ENCODE results near the gene MKX. TPM values are rescaled to one million over a fixed set of nuclear protein-coding genes. Genes with fewer than 3 reads are reported as not detected.

MKX gene
- total RNA-seq, 4 donors from 2014 or later = 0.63 to 1.2 (median 1.0) TPM

GRCh38 chr10:27723436-27723835 lies 22.2 kb downstream of the MKX start:
- TF ChIP-seq POLR2A (IDR thresholded peaks at IDR 0.05) (no peak), EP300 (IDR thresholded peaks at IDR 0.05) (no peak)
- TF ChIP-seq, protein P1, sequence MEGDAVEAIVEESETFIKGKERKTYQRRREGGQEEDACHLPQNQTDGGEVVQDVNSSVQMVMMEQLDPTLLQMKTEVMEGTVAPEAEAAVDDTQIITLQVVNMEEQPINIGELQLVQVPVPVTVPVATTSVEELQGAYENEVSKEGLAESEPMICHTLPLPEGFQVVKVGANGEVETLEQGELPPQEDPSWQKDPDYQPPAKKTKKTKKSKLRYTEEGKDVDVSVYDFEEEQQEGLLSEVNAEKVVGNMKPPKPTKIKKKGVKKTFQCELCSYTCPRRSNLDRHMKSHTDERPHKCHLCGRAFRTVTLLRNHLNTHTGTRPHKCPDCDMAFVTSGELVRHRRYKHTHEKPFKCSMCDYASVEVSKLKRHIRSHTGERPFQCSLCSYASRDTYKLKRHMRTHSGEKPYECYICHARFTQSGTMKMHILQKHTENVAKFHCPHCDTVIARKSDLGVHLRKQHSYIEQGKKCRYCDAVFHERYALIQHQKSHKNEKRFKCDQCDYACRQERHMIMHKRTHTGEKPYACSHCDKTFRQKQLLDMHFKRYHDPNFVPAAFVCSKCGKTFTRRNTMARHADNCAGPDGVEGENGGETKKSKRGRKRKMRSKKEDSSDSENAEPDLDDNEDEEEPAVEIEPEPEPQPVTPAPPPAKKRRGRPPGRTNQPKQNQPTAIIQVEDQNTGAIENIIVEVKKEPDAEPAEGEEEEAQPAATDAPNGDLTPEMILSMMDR (IDR thresholded peaks at IDR 0.05) = no peak
- no peaks in the 10 kb centered on the region for H3K4me1 ChIP-seq

DNA sequence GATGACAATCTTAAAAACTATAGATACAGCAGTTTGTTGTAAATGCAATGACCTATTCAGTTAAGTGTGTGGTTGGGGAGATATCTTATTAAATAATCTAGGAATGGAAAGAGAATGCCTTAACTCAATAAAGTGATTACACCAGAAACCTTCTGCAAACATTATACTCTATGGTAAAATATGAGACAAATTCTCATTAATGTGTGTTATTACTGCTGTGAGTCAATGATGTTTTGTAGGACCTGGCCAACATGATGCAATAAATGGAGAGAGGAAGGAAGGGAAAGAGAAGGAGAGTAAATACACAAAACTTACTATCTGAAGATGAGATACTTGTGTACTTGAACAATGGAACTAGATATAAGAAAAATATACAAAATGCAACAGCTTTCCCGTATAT lies 25.1 kb downstream of the MKX start:
- H3K4me1 ChIP-seq = no peaks in the 10 kb centered on the region
- no peak overlapping the region for H3K4me3 ChIP-seq
- no peak for TF ChIP-seq POLR2A (IDR thresholded peaks at IDR 0.05)
- TF ChIP-seq, protein P1 (IDR thresholded peaks at IDR 0.05) = no peak
- TF ChIP-seq EP300 (IDR thresholded peaks at IDR 0.05) = no peak
- no peaks in the 10 kb centered on the region for H3K9me3 ChIP-seq
- H3K36me3 ChIP-seq = no peaks in the 10 kb centered on the region
- no peak for DNase-seq (ENCODE audit: low spot score in 2 of 2)
- H3K27me3 ChIP-seq = peaks cover 0 to 3% of the 10 kb centered on the region in 2 donors
- H3K27ac ChIP-seq = no peak overlapping the region
- WGBS, 2 donors = 94 to 96% methylated on average over 1 of the region's 1 CpG

More at GRCh38 chr10:27723436-27723835, 22.2 kb downstream of the MKX start:
- Histone ChIP-seq H3K36me3 (no peaks in the 10 kb centered on the region), H3K27ac (no peak overlapping the region), H3K9me3 (no peaks in the 10 kb centered on the region), H3K4me3 (no peak overlapping the region), H3K27me3 (no peaks in the 10 kb centered on the region)
- DNase-seq (ENCODE audit: low spot score in 2 of 2) = no peak

DNA sequence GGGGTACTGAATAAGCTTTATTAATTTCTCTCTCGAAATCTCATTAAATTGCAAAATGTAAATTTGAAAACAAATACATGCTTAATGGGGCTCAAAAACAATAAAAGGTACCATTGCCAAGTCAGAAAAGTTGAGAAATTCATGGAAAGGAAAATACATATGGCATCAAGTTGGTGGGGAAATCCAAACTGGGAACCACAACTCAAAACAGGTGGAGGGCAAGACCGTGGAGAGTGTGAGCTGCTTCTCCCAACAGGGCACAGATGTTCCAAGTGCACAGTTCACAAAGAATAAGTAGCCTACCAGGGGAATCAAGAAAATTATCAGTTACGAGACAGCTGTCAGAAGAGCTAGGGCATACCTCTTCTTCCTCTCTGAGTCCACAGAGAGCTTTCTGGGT lies 26.6 kb downstream of the MKX start:
- Histone ChIP-seq H3K27ac (no peak overlapping the region), H3K9me3 (no peaks in the 10 kb centered on the region), H3K36me3 (no peaks in the 10 kb centered on the region), H3K4me1 (no peaks in the 10 kb centered on the region), H3K4me3 (no peak overlapping the region), H3K27me3 (peaks cover 0 to 3% of the 10 kb centered on the region in 2 donors)
- WGBS, 2 donors = 77 to 86% methylated on average over 3 of the region's 3 CpGs
- TF ChIP-seq, protein P1 (IDR thresholded peaks at IDR 0.05) = no peak
- TF ChIP-seq POLR2A (IDR thresholded peaks at IDR 0.05) (no peak), EP300 (IDR thresholded peaks at IDR 0.05) (no peak)
- no peak for DNase-seq (ENCODE audit: low spot score in 2 of 2)

- TF ChIP-seq, protein P1 (IDR thresholded peaks at IDR 0.05) = no peak
- TF ChIP-seq EP300 (IDR thresholded peaks at IDR 0.05) = no peak
- TF ChIP-seq POLR2A (IDR thresholded peaks at IDR 0.05) = no peak
Observed at GRCh38 chr10:27717861-27718260, 27.8 kb downstream of the MKX start.

DNA sequence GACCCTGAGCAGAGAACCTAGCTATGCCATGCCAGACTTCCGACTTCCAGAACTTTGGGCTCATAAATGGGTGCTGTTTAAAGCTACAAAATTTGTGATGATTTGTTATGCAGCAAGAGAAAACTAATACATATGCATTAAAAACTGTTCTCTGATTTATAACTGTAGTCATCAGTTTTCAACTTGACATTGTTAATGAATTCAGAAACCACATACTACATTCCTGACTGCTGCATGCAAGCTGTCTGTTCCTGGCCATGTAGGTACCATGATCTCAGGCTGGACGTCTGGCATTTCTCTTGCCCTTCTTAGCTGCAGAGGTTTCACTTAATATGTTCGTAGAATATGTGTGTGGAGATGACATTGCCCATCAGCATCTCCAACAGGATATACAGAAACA lies 28.4 kb downstream of the MKX start:
- H3K4me3 ChIP-seq = no peak overlapping the region
- no peaks in the 10 kb centered on the region for H3K4me1 ChIP-seq
- H3K36me3 ChIP-seq = no peaks in the 10 kb centered on the region
- H3K27ac ChIP-seq = no peak overlapping the region
- H3K27me3 ChIP-seq = peaks cover 0 to 3% of the 10 kb centered on the region in 2 donors
- DNase-seq (ENCODE audit: low spot score in 2 of 2) = no peak
- no peaks in the 10 kb centered on the region for H3K9me3 ChIP-seq
- WGBS, 2 donors = 89% methylated on average over 3 of the region's 3 CpGs
- TF ChIP-seq POLR2A (IDR thresholded peaks at IDR 0.05) = no peak
- no peak for TF ChIP-seq EP300 (IDR thresholded peaks at IDR 0.05)
- TF ChIP-seq, protein P1 (IDR thresholded peaks at IDR 0.05) = no peak

More at GRCh38 chr10:27717861-27718260, 27.8 kb downstream of the MKX start:
- Histone ChIP-seq H3K4me1 (no peaks in the 10 kb centered on the region), H3K27ac (no peak overlapping the region), H3K27me3 (peaks cover 0 to 3% of the 10 kb centered on the region in 2 donors), H3K36me3 (no peaks in the 10 kb centered on the region), H3K4me3 (no peak overlapping the region), H3K9me3 (no peaks in the 10 kb centered on the region)
- no peak for DNase-seq (ENCODE audit: low spot score in 2 of 2)
- WGBS, 2 donors = 56 to 60% methylated on average over 3 of the region's 3 CpGs

All from tibial nerve (tissue), 4 donors.